ENCODE data around the gene CSNK1G1.
A peak's percentile ranks its signal among the peaks of the same experiment; 100 is the strongest.

DNA sequence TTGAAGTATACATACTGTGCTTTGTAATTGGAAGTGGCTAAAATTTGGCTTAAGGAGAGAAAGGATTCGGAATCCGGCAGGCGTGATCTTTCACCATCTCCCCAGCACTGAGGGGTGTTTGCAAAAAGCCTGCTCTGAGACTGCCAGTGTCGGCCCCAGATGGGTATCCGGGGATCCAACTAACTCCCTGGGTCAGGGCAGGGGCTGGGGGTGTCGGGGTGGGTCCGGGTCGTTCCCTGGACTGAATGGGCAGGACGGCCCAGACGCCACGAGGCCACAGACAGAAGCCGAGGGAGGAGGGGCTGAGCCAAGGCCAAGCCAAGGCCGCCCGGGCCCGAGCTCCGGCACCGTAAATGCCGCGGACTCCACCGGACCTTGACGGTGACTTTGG, 193.5 kb downstream of the CSNK1G1 start:
- TF ChIP-seq, protein P1, sequence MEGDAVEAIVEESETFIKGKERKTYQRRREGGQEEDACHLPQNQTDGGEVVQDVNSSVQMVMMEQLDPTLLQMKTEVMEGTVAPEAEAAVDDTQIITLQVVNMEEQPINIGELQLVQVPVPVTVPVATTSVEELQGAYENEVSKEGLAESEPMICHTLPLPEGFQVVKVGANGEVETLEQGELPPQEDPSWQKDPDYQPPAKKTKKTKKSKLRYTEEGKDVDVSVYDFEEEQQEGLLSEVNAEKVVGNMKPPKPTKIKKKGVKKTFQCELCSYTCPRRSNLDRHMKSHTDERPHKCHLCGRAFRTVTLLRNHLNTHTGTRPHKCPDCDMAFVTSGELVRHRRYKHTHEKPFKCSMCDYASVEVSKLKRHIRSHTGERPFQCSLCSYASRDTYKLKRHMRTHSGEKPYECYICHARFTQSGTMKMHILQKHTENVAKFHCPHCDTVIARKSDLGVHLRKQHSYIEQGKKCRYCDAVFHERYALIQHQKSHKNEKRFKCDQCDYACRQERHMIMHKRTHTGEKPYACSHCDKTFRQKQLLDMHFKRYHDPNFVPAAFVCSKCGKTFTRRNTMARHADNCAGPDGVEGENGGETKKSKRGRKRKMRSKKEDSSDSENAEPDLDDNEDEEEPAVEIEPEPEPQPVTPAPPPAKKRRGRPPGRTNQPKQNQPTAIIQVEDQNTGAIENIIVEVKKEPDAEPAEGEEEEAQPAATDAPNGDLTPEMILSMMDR (IDR thresholded peaks at IDR 0.05): no peak
- TF ChIP-seq, protein P2, sequence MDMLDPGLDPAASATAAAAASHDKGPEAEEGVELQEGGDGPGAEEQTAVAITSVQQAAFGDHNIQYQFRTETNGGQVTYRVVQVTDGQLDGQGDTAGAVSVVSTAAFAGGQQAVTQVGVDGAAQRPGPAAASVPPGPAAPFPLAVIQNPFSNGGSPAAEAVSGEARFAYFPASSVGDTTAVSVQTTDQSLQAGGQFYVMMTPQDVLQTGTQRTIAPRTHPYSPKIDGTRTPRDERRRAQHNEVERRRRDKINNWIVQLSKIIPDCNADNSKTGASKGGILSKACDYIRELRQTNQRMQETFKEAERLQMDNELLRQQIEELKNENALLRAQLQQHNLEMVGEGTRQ (IDR thresholded peaks at IDR 0.05; ENCODE audit: borderline replicate concordance, low read depth, low read length): no peak
- TF ChIP-seq EZH2phosphoT487 (IDR thresholded peaks at IDR 0.05; ENCODE audit: borderline replicate concordance, low read depth) (no peak), POLR2AphosphoS5 (IDR thresholded peaks at IDR 0.05; ENCODE audit: low read depth, low read length) (no peak), MEF2A (IDR thresholded peaks at IDR 0.05; ENCODE audit: borderline replicate concordance, low read depth) (no peak), RCOR1 (IDR thresholded peaks at IDR 0.05; ENCODE audit: low read length) (no peak), SMC3 (IDR thresholded peaks at IDR 0.05; ENCODE audit: low read depth, low read length) (no peak), MXI1 (IDR thresholded peaks at IDR 0.05; ENCODE audit: low read depth, low read length) (no peak), GATA2 (CRISPR knock-in tag; IDR thresholded peaks at IDR 0.05) (no peak), YY1 (IDR thresholded peaks at IDR 0.05; ENCODE audit: low read depth) (no peak), FOXM1 (IDR thresholded peaks at IDR 0.05; ENCODE audit: low read depth) (no peak)
- TF ChIP-seq, protein P3, sequence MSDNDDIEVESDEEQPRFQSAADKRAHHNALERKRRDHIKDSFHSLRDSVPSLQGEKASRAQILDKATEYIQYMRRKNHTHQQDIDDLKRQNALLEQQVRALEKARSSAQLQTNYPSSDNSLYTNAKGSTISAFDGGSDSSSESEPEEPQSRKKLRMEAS (IDR thresholded peaks at IDR 0.05; ENCODE audit: low read depth): 0 out of 2 replicates have a peak, but pooled peaks have one; percentile 27

Measured in SK-N-SH (cell line).